Stimulated activated naive CD8-positive, alpha-beta T cell treated with anti-CD3 and anti-CD28 coated beads, Interleukin-15, Interleukin-2, amounts not matched to agents 100 ng/mL and 50 ng/mL, for 24 hours (primary cell): Measurements from ENCODE around the gene MKKS.

Experiments used
- H3K27ac Mint-ChIP-seq: one replicate; pipeline ENCODE4 v1.8.0; 2021; ENCODE audit warnings: mild to moderate bottlenecking, mixed read lengths
- H3K27me3 Mint-ChIP-seq: one replicate; pipeline ENCODE4 v1.8.0; 2021; ENCODE audit warnings: mixed read lengths
- H3K36me3 Mint-ChIP-seq: one replicate; pipeline ENCODE4 v1.8.0; 2021; ENCODE audit warnings: low read depth, mixed read lengths
- H3K4me1 Mint-ChIP-seq: one replicate; pipeline ENCODE4 v1.8.0; 2021; ENCODE audit warnings: low read depth, mixed read lengths
- H3K4me3 Mint-ChIP-seq: one replicate; pipeline ENCODE4 v1.8.0; 2021; ENCODE audit warnings: mild to moderate bottlenecking, mixed read lengths
- H3K9me3 Mint-ChIP-seq: one replicate; pipeline ENCODE4 v1.8.0; 2021; ENCODE audit warnings: mixed read lengths

The MKKS gene

GRCh38 chr20:10433623-10434466 is at the start of gene MKKS:
MKKS (minus strand) TSS chr20:10434222; CDS start chr20:10413514, 20,708 bp downstream.
- Mint-ChIP-seq H3K4me3 (peak within 1 kb of the TSS; percentile 94), H3K4me1 (peaks cover 75% of the 10 kb centered on the region), H3K36me3 (peaks cover 13% of the 10 kb centered on the region), H3K27ac (peak within 1 kb of the TSS; percentile 96), H3K27me3 (no peaks in the 10 kb centered on the region), H3K9me3 (no peaks in the 10 kb centered on the region)

GRCh38 chr20:10483691-10484090 is 49.7 kb upstream of the MKKS start:
- Mint-ChIP-seq H3K36me3 (no peaks in the 10 kb centered on the region), H3K4me1 (peaks cover 15% of the 10 kb centered on the region), H3K9me3 (no peaks in the 10 kb centered on the region), H3K27ac (no peak overlapping the region), H3K4me3 (no peak overlapping the region), H3K27me3 (no peaks in the 10 kb centered on the region)

- H3K36me3 Mint-ChIP-seq: no peaks in the 10 kb centered on the region
- no peaks in the 10 kb centered on the region for H3K27me3 Mint-ChIP-seq
- no peaks in the 10 kb centered on the region for H3K9me3 Mint-ChIP-seq
These were observed 47.7 kb upstream of the MKKS start for GRCh38 chr20:10481676-10482075.

GRCh38 chr20:10478930-10479329 is 44.9 kb upstream of the MKKS start:
- H3K36me3 Mint-ChIP-seq: no peaks in the 10 kb centered on the region
- H3K9me3 Mint-ChIP-seq: no peaks in the 10 kb centered on the region
- no peak overlapping the region for H3K27ac Mint-ChIP-seq
- peaks cover 26% of the 10 kb centered on the region for H3K4me1 Mint-ChIP-seq
- H3K27me3 Mint-ChIP-seq: no peaks in the 10 kb centered on the region
- no peak overlapping the region for H3K4me3 Mint-ChIP-seq

More at GRCh38 chr20:10481676-10482075, 47.7 kb upstream of the MKKS start:
- no peak overlapping the region for H3K4me3 Mint-ChIP-seq
- peaks cover 3% of the 10 kb centered on the region for H3K4me1 Mint-ChIP-seq
- no peak overlapping the region for H3K27ac Mint-ChIP-seq

- peaks cover 26% of the 10 kb centered on the region for H3K4me1 Mint-ChIP-seq
- H3K27me3 Mint-ChIP-seq: no peaks in the 10 kb centered on the region
- no peak overlapping the region for H3K27ac Mint-ChIP-seq
- no peak overlapping the region for H3K4me3 Mint-ChIP-seq
- no peaks in the 10 kb centered on the region for H3K36me3 Mint-ChIP-seq
- H3K9me3 Mint-ChIP-seq: no peaks in the 10 kb centered on the region
These were observed 44.2 kb upstream of the MKKS start for GRCh38 chr20:10478205-10478604.

GRCh38 chr20:10476319-10476724 is 42.3 kb upstream of the MKKS start:
- Mint-ChIP-seq H3K4me3 (no peak overlapping the region), H3K27ac (no peak overlapping the region), H3K4me1 (peaks cover 26% of the 10 kb centered on the region)

GRCh38 chr20:10475225-10475624 is 41.2 kb upstream of the MKKS start:
- Mint-ChIP-seq H3K4me3 (no peak overlapping the region), H3K9me3 (no peaks in the 10 kb centered on the region), H3K27ac (no peak overlapping the region), H3K27me3 (no peaks in the 10 kb centered on the region), H3K4me1 (peaks cover 26% of the 10 kb centered on the region), H3K36me3 (peaks cover 4% of the 10 kb centered on the region)

More at GRCh38 chr20:10476319-10476724, 42.3 kb upstream of the MKKS start:
- H3K27me3 Mint-ChIP-seq: no peaks in the 10 kb centered on the region
- peaks cover 4% of the 10 kb centered on the region for H3K36me3 Mint-ChIP-seq
- no peaks in the 10 kb centered on the region for H3K9me3 Mint-ChIP-seq

- H3K27ac Mint-ChIP-seq: no peak overlapping the region
- H3K4me3 Mint-ChIP-seq: no peak overlapping the region
These were observed 40.7 kb upstream of the MKKS start for GRCh38 chr20:10474606-10475184.

GRCh38 chr20:10472871-10473270 is 38.8 kb upstream of the MKKS start:
- no peak overlapping the region for H3K27ac Mint-ChIP-seq
- no peak overlapping the region for H3K4me3 Mint-ChIP-seq

More at GRCh38 chr20:10474606-10475184, 40.7 kb upstream of the MKKS start:
- Mint-ChIP-seq H3K4me1 (peaks cover 32% of the 10 kb centered on the region), H3K27me3 (no peaks in the 10 kb centered on the region), H3K36me3 (peaks cover 8% of the 10 kb centered on the region), H3K9me3 (no peaks in the 10 kb centered on the region)

GRCh38 chr20:10470276-10470675 is 36.3 kb upstream of the MKKS start:
- Mint-ChIP-seq H3K27ac (no peak overlapping the region), H3K4me3 (no peak overlapping the region), H3K36me3 (peaks cover 8% of the 10 kb centered on the region), H3K9me3 (no peaks in the 10 kb centered on the region), H3K4me1 (peaks cover 30% of the 10 kb centered on the region), H3K27me3 (no peaks in the 10 kb centered on the region)

More at GRCh38 chr20:10472871-10473270, 38.8 kb upstream of the MKKS start:
- Mint-ChIP-seq H3K36me3 (peaks cover 8% of the 10 kb centered on the region), H3K27me3 (no peaks in the 10 kb centered on the region), H3K9me3 (no peaks in the 10 kb centered on the region), H3K4me1 (peaks cover 40% of the 10 kb centered on the region)

- H3K9me3 Mint-ChIP-seq: no peaks in the 10 kb centered on the region
- H3K27ac Mint-ChIP-seq: peak overlapping the region; percentile 12
- no peak overlapping the region for H3K4me3 Mint-ChIP-seq
- H3K4me1 Mint-ChIP-seq: peaks cover 23% of the 10 kb centered on the region
- H3K36me3 Mint-ChIP-seq: peaks cover 8% of the 10 kb centered on the region
- no peaks in the 10 kb centered on the region for H3K27me3 Mint-ChIP-seq
These were observed 35.6 kb upstream of the MKKS start for GRCh38 chr20:10469599-10469998.

- Mint-ChIP-seq H3K27me3 (no peaks in the 10 kb centered on the region), H3K27ac (no peak overlapping the region), H3K4me3 (no peak overlapping the region), H3K4me1 (peaks cover 18% of the 10 kb centered on the region), H3K9me3 (no peaks in the 10 kb centered on the region), H3K36me3 (peaks cover 8% of the 10 kb centered on the region)
These were observed 35.0 kb upstream of the MKKS start for GRCh38 chr20:10469056-10469455.

GRCh38 chr20:10468340-10468845 is 34.4 kb upstream of the MKKS start:
- H3K27ac Mint-ChIP-seq: no peak overlapping the region
- peaks cover 17% of the 10 kb centered on the region for H3K4me1 Mint-ChIP-seq
- H3K9me3 Mint-ChIP-seq: no peaks in the 10 kb centered on the region
- H3K36me3 Mint-ChIP-seq: peaks cover 14% of the 10 kb centered on the region
- no peaks in the 10 kb centered on the region for H3K27me3 Mint-ChIP-seq
- no peak overlapping the region for H3K4me3 Mint-ChIP-seq

GRCh38 chr20:10467681-10468339 is 33.8 kb upstream of the MKKS start:
- Mint-ChIP-seq H3K27ac (no peak overlapping the region), H3K4me1 (peaks cover 17% of the 10 kb centered on the region), H3K9me3 (no peaks in the 10 kb centered on the region), H3K4me3 (no peak overlapping the region), H3K27me3 (no peaks in the 10 kb centered on the region), H3K36me3 (peaks cover 18% of the 10 kb centered on the region)

- peaks cover 17% of the 10 kb centered on the region for H3K4me1 Mint-ChIP-seq
- peaks cover 26% of the 10 kb centered on the region for H3K36me3 Mint-ChIP-seq
These were observed 32.8 kb upstream of the MKKS start for GRCh38 chr20:10466855-10467254.

More at GRCh38 chr20:10466855-10467254, 32.8 kb upstream of the MKKS start:
- no peak overlapping the region for H3K4me3 Mint-ChIP-seq
- no peaks in the 10 kb centered on the region for H3K9me3 Mint-ChIP-seq
- H3K27ac Mint-ChIP-seq: no peak overlapping the region
- H3K27me3 Mint-ChIP-seq: no peaks in the 10 kb centered on the region
